LoVo (cell line): ENCODE data around the gene ZNF638.

Experiments used
- DNase-seq: peaks from one replicate; pipeline ENCODE4 v3.0.0-alpha.2; 2016; ENCODE audit warnings: low spot score

ZNF638 gene

DNA sequence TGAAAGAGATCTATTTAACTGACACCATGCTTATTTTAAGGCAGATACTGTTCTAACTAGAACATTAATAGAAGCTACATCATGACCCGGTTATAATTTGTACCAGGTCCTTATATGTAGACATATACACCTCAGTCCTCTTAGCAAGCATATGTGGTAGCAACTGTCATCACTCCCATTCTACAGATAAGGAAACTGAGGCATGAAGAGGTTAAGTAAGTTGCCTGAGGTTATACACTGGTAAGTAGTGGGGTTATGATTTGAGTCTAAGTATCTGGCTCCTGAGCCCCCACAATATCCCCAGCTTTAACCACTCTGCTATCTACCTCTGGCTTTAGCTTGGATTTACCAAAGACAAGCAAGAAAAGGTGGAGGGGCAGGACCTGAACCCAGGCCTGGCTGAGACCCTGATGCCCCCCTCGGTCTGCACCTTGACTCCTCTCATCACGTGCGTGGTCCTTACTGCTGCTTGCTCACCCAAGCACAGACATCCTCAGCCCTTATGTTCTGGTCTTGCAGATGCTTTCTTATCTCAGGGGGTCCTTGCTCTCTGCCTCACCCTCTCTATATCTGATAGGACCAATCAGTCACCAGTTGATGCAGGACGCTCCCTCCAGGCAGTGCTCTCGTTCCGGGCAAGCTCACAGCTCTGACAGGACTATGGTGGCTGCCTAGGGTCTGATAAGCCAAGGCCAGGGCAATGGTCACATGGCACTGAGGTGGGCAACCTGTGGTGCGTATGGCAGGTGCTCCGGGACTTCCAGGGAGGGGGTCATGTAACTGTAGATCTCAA lies 125.7 kb downstream of the ZNF638 start:
- DNase-seq: no peak

DNA sequence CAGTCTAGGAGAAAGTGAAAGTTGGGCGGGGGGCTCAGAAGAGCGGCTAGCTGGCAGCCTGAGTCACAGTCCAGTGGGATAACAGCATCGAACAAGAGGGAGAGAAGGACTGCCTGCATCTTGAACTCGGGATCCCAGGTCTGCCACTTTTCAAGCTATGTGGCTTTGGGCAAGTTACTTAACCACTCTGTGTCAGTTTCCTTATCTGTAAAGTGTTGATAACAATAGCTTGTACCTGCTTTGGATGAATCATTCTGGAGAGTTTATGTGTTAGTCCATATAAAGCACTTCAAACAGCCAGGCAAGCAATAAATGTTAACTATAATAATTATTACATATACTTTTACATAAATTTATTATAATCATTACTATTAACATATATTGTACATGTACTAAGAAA lies 126.3 kb downstream of the ZNF638 start:
- no peak for DNase-seq

DNA sequence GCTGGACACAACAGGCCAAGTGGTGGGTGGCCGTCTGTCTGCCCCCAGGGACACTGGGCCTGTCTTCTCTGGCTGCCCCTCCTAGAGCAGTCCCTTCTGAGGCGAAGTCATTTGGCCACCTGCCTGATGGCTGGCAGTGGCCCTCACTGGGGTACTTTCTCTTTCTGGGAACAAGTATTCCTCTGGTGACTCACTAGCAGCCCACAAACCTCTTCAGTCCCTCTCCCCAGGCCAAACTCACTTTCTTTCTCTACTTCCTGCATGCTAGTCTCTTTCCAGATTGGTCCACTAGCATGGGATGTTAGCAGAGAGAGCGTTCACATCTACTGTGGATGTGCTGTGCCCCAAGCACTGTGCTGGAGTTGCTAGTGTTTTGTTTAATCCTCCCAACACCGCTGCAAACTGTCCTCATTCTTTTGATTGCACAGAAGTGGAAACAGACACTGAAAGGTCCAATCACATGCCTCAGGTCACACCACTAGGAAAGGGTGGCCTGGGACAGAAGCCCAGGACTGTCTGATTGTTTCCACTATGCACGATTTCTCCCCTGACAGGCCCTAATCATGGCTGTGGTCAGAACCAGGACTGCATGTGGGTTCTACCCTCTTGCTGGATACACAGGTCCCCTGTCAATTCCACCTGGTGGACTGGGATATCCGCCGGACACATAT lies 127.0 kb downstream of the ZNF638 start:
- no peak for DNase-seq

DNA sequence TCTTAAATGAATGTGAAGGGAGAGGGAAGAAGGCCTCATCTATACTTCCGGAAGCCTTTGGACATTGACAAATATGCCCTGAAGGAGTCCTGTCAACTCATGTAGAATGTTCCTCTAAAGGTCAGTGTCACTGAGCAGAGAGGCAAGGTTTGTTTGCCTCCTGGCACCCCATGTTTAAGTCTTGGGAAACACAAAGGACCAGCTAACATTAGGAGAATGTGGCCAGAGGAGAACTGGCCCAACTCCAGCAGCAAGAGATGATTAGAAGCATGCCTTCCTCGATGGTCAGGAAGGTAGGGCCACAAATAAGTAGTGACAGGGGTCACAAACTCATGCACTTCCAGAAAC lies 127.5 kb downstream of the ZNF638 start:
- no peak for DNase-seq

DNA sequence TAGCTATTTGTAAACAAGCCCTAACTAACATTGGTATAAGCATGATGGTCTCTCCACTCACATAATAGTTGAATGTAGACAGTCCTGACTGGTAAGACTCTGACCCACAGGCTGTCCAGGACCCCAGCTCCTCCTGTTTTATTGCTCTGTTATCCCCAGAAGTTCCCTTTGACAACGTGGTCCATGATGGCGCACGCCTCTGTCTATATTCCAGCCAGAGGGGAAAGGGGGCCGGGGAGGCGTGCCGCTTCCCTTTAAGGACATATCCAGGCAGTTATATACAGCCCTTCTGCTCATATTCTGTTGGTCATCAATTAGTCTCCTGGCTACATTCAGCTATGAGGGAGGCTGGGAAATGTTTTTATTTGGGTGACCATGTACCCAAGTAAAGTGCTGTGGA lies 128.5 kb downstream of the ZNF638 start:
- no peak for DNase-seq

DNA sequence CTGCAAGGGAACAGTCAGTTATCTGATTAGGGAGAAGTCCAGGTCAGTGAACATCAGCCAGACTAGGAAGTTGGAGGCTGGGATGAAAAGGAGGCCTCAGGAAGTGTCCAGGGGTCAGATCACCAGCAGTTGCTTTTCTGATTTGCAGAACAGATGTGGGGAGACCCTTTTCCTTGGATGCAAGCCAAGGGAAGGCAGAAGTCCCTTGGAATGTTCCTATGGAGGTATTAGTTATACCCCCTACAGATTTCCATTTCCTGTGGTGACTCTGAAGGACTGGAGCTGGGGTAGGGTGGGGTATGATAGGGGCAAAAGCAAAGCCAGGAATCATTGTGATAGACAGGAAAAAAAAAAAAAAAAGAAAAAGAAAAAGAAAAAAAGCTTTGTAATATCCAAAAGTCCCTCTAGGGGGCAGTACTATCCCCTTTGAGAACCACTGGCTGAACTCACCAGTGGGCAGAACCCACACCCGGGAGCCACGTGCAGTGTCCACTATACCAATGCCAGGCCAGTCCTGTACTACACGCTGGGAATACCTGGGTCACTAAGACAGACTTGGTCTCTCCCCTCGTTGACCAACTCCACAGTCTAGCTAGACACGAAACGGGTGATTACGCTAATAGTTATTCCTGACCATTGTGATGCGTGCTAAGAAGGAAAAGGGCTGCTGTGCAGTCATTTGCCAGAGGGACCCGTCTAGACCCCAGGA lies 129.2 kb downstream of the ZNF638 start:
- DNase-seq: no peak

DNA sequence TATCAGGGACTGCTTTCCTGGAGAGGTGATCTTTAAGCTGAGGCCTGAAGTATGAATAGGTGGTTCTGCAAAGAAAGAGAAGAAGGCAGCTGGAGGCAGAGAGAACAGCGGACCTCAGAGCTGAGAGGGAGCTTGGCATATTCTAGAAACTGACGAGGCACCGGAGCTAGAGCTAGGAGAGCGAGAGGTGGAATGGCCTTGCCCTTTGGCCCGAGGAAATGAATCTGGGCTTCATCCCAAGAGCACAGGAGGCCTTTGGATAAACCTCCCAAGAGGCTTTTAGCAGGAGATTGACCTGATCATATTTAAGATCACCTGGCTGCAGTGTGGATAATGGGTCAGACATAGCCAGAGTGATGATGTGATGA lies 129.7 kb downstream of the ZNF638 start:
- no peak for DNase-seq

DNA sequence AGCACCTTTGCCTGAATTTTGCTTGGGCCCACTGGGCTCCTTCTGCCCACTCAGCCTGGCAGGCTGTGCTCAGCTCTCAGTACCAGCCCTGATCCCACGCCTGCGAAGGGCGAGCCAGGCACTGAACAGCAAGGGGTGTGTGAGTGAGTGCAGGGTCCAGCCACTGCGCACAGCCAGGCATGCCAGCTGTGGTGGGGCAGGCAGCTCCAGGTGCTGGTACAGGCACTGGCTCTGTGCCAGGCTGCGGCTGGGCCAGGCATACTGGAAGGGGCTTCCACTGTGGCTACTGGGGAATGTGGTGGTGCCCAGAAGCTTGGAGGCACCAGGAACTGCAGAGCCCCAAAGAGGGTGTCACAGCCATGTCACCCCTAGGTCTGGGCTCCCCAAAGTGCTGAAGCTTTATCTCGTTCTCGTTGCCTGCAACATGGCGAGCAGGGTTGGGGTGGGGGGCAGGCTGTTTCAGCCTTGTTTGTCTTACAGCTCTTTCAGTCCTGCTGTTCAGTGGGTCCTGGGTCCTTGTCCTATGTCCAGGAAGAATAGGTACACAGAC lies 130.5 kb downstream of the ZNF638 start:
- DNase-seq: no peak

DNA sequence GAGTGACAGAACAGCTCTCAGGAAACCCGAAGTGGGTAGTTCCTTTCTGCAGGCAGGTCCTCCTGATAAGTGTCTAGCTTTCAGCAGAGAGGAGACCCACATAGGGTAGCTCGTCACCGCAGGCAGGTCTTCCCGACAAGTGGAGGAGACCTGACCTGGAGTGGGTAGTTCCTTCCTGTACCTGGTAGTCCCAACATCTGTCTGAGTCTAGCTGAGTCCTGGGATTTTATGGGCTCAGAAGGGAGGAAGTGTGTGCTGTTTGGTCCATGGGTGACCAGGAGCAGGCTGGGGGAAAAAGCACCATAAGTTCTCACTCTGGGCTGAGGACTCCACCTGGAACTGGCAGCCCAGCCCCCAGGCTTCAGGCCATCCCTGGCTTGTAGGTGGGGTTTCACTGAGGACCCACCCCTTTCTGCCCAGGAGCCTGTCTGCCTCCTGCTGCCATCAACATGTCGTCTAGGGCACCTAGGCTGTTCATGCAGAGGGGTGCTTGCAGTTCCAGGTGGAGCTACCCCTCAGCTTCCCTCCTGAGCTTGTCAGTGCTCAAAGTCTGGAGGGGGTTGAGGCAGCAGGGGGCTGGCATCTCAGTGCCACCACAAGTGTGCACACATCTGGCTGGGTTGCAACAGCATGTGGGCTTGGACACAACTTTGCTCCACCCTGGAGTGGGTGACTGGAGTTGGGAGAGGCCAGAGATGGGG lies 131.2 kb downstream of the ZNF638 start:
- no peak for DNase-seq

DNA sequence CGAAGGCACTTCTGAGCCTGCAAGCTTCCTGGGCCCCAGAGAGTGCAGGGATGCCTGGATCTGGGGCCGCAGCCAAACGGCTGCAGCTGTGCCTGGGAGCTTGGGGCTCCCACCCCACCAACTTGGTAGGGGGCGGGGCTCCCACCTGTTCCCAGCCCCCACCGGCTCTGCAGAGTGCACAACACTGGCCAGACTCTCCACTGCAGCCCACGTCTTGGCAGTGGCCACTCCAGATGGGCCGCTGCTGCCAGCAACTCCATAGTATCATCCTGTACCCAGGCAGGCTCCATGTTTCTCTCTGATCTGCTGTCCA lies 131.7 kb downstream of the ZNF638 start:
- no peak for DNase-seq

DNA sequence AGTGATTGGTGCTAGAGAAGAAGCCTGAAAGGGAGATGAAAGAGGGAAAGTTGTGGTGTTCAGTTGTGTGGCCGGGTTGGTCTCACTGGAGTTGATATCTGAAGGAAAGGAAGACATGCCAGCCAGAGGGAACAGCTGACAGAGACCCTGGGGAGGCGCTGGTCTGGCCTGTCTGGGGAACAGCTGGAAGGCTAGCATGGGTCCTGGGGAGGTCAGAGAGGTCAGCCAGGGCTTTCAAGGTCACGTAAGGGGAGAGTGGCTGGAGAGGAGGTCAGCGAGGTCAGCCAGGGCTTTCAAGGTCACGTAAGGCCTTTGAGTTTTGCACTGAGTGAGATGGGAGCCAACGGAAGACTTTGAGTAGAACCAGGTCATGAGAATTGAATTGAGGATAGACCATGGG lies 132.8 kb downstream of the ZNF638 start:
- no peak for DNase-seq

DNA sequence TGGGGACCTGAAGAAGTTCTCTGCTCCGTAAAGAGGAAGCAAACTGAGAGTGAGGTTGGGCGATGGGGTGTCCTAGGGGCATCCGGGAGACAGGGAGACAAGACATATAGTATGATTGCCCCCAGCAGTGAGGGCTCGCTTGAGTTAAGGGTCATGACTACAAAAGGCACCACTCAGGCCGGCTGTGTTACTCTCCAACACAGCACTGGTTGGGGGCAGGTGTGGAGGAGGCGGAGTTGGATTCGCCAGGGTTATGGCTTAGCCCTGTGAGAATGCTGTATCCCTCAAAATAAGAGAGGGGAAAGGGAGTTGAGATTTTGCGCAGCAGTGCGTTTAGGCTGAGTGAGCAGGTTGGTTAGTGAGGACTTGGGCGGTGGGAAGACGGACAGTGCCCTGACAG lies 133.8 kb downstream of the ZNF638 start:
- DNase-seq: no peak

DNA sequence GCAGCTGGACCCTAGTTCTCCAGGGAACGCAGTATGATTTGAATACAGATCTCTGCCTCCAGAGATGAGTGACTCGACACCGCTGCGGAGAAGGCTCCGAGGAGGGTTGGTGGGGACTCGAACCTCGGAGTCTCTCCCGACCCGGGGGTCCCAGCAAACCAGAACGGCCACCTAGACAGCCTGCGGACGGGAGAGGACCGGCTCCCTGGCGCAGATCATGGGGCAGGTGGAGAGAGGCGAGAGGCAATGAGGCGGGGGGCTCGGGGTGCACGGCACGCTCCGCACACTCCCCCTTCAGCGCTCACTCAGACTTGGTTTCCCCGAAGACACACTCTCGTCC lies 134.3 kb downstream of the ZNF638 start:
- DNase-seq: no peak

DNA sequence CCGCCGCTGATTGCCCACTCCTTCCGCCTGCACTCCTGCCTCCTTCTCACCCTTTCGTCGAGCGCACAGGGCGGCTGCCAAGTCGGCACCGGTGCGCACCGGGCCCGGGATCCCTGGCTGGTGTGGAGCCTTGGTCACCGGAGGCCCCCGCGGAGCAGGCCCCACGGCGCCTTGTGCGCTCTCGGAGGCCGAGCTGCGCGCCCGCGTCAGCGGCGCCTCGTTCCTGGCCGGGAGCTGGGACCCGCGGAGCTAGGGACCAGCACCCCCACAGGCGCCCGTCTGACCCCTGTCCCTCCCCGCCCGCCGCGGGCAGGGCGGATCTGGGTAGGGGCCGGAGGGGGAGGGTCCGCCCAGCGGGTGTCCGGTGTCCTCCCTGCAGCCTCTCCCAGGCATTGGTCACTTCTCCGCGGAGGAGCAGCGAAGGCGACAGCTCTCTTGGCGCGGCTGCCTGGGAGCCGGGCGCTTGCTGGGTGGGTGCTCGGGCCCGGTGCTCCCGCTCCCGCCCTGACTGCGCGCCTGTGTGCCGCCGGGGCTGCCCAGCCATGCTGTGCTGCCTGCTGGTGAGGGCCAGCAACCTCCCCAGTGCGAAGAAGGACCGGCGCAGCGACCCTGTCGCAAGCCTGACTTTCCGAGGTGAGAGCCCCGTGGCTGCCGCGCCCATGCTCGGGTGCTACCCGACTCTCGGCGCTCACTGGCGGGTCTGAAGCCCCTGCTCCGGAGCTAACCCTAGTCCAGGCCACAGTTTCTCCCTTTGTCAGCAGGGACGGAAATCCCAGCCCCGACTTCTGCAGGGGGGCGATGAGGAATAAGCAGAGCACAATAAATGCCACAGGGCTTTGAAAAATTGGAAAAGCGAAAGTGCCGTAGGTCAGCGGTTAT lies 135.0 kb downstream of the ZNF638 start:
- DNase-seq: peak; percentile 37

DNA sequence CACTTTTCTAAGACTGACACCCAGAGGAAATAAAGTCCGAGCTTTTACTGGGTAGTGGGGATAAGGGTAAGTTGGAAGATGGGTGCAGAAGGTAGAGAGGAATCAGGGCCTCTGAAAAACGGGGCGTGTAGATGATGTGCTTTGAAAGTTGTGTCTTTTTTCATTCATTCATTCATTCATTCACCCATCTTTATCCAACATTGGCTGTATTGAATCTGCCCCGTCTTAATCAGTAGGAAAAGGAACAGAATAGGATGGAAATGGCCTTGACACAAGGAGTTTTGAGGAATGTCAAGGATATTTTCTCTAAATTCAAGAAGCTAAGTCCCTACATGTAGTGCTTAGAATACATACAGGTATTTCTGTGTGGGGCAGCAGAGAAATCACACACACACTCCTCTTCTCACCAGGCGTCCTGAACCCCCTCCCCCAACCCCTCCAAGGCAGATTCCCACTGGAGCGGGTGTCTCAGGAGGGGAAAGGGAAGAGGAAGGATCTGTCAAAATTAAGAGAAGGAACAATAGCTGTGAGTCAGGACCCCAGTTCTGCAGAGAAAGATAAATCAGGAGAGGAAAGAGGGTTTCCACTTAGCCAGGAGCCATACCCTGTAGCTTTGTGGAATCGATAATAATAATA lies 135.7 kb downstream of the ZNF638 start:
- DNase-seq: no peak

DNA sequence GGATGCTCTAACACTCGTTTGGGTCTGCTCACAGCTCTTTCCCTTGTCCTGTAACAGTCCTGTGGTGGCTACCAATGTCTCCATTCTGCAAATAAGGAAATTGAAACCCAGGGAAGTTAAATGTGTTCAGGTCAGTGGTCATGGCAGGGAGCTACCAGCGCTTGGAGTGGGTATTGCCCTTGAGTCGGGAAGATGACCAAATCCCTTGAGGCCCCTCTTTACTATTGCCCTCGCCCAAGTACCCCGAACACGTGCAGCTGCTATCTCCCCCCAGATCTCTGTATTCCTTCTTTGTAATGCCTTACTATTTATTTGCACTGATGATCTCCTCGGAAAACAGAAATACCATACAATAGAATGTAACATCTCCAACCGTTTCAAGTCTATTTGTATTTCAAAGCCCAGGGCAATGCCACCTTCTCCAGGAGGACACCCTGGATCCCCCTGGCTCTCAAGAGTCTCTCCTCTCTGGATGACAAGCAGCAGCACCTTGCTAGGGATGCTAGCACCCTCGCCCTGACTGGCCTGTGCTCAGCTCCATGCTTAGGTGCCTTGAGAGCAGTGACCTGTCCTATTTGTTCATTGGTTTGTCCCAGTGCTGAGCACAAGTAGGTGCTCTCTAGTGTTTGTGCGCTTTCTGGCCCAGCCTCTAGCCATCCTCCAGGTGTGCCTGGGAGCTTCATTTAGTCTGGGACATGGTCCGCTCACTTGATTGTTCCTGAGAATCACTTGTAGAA lies 136.9 kb downstream of the ZNF638 start:
- DNase-seq: no peak

DNA sequence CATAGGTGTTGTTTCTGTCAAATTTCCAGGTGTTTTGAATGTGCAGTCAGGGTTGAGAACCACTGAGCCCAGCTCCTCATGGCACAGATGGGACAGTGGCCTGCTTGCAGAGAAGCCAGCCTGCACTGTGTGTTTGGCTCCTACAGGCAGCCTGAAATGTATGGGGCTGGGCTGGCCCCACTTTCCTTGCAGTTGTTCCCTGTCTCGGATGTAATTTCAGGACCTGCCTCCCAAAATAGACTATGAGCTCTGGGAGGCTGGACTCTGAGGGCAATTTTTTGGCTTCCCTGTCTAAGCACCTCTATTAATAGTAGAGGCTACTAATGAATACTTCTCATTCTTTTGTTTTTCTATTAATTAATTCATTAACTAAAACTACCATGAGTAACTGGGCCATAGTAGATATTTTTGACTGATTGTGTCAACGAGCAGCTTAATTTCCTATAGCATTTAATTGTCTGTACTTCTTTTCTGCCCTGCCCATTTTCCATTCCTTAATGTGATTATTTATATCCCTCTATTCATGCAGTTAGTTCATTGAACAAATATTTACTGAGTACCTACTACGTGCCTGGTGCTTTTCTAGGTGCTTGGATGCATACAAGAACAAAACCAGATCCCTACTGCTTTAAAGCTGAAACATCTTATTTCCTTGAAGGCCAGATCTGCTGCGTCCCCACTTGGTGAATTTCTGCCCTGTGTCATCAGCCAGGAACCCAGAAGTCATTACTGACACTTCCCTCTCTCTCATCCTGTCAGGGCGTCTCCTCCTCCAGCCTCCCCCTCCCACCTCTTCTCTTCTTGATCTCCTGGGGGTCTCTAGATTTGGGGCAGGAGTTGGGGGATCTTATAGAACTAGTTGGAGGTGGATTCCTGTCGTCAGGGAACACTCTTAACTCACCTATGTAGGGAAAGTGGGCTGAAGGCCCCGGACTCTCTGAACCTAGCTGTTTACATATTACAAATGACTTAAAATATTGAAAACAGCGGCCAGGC lies 138.1 kb downstream of the ZNF638 start:
- DNase-seq: no peak

DNA sequence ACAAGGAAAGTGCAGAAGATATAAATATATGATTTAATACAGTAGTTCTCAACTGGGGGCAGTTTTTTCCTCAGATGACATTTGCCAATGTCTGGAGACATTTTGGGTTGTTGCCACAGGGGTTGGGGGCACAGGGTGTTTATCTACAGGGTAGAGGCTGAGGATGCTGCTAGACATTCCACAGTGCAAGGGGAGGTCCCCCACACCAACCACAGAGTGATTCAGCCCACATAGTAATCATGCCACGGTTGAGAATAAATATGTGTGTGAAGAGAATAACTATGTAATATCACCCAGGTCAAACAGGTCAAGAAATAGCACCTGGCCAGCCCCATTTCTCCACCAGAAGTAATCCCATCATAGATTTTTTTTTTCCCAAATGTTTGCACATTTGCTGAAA lies 139.7 kb downstream of the ZNF638 start:
- no peak for DNase-seq

DNA sequence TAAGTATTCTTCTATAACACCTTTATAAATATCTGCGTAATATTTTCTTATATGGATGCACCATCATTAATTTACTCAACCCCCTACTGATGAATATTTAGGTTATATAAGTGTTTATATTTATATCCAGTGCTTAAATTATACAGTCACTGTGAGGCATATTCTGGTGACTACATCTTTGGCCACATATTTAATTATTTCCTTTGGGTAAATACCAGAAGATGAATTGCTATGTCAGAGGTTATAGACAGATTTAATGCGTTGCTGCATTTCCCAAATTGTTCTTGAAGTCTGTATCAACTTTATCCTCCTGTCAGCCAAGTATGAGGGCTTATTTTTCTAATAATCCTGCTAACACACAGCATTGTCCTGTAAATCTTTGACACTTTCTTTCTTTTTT lies 140.4 kb downstream of the ZNF638 start:
- no peak for DNase-seq
